Measurements from ENCODE around the gene CFAP100. TPM values are rescaled to one million over a fixed set of nuclear protein-coding genes. Genes with fewer than 3 reads are reported as not detected.

CFAP100 gene
- total and polyA plus RNA-seq, 3 donors from 2014 or later, result 21.4 to 74.2 (median 56.2) TPM

GRCh38 chr3:126401611-126402160 is 7.0 kb downstream of the CFAP100 start:
- Histone ChIP-seq H3K27me3 (no peaks in the 10 kb centered on the region), H3K27ac (no peak overlapping the region), H3K36me3 (ENCODE audit: low read depth, missing control alignments) (no peaks in the 10 kb centered on the region), H3K4me1 (no peaks in the 10 kb centered on the region), H3K9me3 (no peaks in the 10 kb centered on the region), H3K4me3 (no peak overlapping the region)
- 70 to 73% methylated on average over 8 of the region's 8 CpGs for WGBS, 2 donors
- TF ChIP-seq POLR2A (IDR thresholded peaks at IDR 0.05), result no peak
- TF ChIP-seq CTCF (IDR thresholded peaks at IDR 0.05), result no peak
- intact Hi-C loops (cut with DNase I; ENCODE audit: low total_unique reads), result no loop called here
- DNase-seq, result no peak

GRCh38 chr3:126402178-126402577 is 7.5 kb downstream of the CFAP100 start:
- H3K36me3 ChIP-seq (ENCODE audit: low read depth, missing control alignments), result no peaks in the 10 kb centered on the region
- no peak for TF ChIP-seq POLR2A (IDR thresholded peaks at IDR 0.05)
- TF ChIP-seq CTCF (IDR thresholded peaks at IDR 0.05), result no peak
- no peaks in the 10 kb centered on the region for H3K27me3 ChIP-seq
- 73 to 91% methylated on average over 6 of the region's 6 CpGs for WGBS, 2 donors
- intact Hi-C loops (cut with DNase I; ENCODE audit: low total_unique reads), result no loop called here
- H3K4me3 ChIP-seq, result no peak overlapping the region
- H3K4me1 ChIP-seq, result no peaks in the 10 kb centered on the region
- no peak for DNase-seq
- no peaks in the 10 kb centered on the region for H3K9me3 ChIP-seq
- H3K27ac ChIP-seq, result no peak overlapping the region

- no peaks in the 10 kb centered on the region for H3K27me3 ChIP-seq
- no peak for DNase-seq
- H3K36me3 ChIP-seq (ENCODE audit: low read depth, missing control alignments), result no peaks in the 10 kb centered on the region
- no peaks in the 10 kb centered on the region for H3K4me1 ChIP-seq
- H3K9me3 ChIP-seq, result no peaks in the 10 kb centered on the region
- H3K4me3 ChIP-seq, result no peak overlapping the region
- H3K27ac ChIP-seq, result no peak overlapping the region
- TF ChIP-seq CTCF (IDR thresholded peaks at IDR 0.05) (no peak), POLR2A (IDR thresholded peaks at IDR 0.05) (no peak)
- WGBS, 2 donors, result 83 to 85% methylated on average over 12 of the region's 12 CpGs
- intact Hi-C loops (cut with DNase I; ENCODE audit: low total_unique reads), result no loop called here
These were observed 8.1 kb downstream of the CFAP100 start for GRCh38 chr3:126402666-126403302.

GRCh38 chr3:126406389-126407296 is 11.9 kb downstream of the CFAP100 start:
- intact Hi-C loops (cut with DNase I; ENCODE audit: low total_unique reads), result no loop called here
- Histone ChIP-seq H3K27me3 (no peaks in the 10 kb centered on the region), H3K9me3 (no peaks in the 10 kb centered on the region), H3K27ac (no peak overlapping the region), H3K4me1 (no peaks in the 10 kb centered on the region), H3K4me3 (no peak overlapping the region), H3K36me3 (ENCODE audit: low read depth, missing control alignments) (no peaks in the 10 kb centered on the region)
- no peak for TF ChIP-seq CTCF (IDR thresholded peaks at IDR 0.05)
- TF ChIP-seq POLR2A (IDR thresholded peaks at IDR 0.05), result no peak
- WGBS, 2 donors, result 85 to 92% methylated on average over 8 to 14 of the region's 15 CpGs
- no peak for DNase-seq

Data from testis (tissue), 3 donors.